Measurements from ENCODE around the gene TEAD1.

DNA sequence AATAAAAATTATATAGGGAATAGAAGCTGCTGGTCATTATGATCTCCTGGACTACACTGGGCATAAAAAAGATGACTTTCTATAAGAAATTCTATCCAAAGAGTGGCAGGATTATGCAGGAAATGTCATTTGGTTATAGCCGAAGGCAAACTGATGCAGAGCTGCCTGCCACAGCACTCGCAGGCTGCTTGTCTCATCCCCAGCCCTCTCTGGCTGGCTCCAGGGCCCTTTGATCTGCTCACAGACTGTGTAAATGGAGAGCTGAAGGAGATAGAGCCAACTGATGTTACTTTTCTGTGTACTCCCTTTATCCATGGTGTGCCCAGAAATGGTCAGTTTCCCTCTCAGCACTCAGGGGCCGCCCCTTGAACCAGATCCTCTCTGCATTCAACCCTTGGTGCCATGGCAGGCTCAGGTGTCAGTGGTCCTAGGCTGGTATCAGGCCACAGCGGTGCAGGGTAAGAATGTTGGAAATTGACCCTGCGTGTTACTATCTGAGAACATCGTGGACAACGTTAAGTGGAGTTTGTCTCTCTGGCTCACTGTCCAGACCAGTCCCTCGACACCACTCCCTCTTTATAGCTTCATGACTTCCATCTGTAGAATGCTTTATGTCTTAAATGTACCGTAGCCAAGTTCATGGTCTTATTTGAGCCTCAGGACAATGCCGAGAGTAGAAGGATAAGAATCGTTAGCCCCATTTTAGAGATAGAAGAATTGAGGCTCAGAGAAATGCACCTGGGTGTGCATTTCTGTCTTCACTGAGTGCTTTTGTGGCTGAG, 27.8 kb downstream of the TEAD1 start:
- TF ChIP-seq, protein P1, sequence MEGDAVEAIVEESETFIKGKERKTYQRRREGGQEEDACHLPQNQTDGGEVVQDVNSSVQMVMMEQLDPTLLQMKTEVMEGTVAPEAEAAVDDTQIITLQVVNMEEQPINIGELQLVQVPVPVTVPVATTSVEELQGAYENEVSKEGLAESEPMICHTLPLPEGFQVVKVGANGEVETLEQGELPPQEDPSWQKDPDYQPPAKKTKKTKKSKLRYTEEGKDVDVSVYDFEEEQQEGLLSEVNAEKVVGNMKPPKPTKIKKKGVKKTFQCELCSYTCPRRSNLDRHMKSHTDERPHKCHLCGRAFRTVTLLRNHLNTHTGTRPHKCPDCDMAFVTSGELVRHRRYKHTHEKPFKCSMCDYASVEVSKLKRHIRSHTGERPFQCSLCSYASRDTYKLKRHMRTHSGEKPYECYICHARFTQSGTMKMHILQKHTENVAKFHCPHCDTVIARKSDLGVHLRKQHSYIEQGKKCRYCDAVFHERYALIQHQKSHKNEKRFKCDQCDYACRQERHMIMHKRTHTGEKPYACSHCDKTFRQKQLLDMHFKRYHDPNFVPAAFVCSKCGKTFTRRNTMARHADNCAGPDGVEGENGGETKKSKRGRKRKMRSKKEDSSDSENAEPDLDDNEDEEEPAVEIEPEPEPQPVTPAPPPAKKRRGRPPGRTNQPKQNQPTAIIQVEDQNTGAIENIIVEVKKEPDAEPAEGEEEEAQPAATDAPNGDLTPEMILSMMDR (conservative IDR thresholded peaks at IDR 0.05 in 1 of 2, IDR thresholded peaks at IDR 0.05 in 1 of 2; ENCODE audit: low read depth in 1 of 2, low read length in 2 of 2) = no peak
- no peak for TF ChIP-seq EZH2 (IDR thresholded peaks at IDR 0.05; ENCODE audit: low read length, missing control alignments)

All from fibroblast of lung (primary cell).